HG03354 (cell line): ENCODE results near the gene DAAM1.
A peak's percentile ranks its signal among the peaks of the same experiment; 100 is the strongest.

Experiments used
- ATAC-seq: cut with Tn5 transposase; IDR thresholded peaks from one replicate; pipeline ENCODE4 v1.9.1; 2021; ENCODE audit warnings: mild to moderate bottlenecking; ENCODE audit not compliant: unreplicated experiment, poor library complexity, severe bottlenecking

The DAAM1 gene

DNA sequence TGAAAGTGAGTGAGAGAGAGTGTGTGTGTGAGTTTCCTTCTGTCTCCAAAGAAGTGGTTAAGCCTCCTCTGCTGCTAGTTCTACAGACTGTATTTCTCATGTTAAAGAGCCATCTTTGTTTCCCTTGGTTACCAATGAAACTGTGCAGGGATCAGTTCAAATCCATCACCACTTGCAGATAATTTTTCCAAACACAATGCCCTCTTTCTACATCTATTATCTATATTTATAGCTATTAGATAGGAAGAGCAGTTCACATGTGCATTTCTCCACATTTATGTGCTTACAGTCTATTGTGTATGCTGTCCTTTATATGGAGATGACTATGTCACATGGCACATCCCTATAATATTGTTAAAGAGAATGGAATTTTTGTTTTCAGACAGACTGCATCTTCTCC is 2.2 kb upstream of the DAAM1 start:
- no peak for ATAC-seq

DNA sequence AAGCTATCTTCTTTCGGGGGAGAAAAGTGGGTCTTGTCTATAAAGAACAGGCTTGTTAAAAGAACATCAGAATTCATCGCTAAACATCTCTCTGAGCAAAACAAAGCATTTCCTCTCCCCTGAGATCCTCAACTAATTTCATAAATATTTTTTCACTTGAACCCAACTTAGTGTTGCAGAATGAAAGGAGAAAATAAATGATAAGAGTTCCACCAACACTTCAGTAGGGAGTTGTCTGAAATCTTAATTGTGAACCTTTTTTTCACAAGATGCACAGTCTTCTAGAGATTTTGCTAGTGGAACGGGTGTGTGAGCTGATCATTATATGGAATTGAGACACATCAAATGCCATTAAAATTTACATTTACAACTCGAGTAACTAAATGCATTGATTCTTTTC is 1.3 kb upstream of the DAAM1 start:
- ATAC-seq = no peak

GRCh38 chr14:59187802-59188460 is 536 bp upstream of the DAAM1 start:
- peak; percentile 15 for ATAC-seq

DNA sequence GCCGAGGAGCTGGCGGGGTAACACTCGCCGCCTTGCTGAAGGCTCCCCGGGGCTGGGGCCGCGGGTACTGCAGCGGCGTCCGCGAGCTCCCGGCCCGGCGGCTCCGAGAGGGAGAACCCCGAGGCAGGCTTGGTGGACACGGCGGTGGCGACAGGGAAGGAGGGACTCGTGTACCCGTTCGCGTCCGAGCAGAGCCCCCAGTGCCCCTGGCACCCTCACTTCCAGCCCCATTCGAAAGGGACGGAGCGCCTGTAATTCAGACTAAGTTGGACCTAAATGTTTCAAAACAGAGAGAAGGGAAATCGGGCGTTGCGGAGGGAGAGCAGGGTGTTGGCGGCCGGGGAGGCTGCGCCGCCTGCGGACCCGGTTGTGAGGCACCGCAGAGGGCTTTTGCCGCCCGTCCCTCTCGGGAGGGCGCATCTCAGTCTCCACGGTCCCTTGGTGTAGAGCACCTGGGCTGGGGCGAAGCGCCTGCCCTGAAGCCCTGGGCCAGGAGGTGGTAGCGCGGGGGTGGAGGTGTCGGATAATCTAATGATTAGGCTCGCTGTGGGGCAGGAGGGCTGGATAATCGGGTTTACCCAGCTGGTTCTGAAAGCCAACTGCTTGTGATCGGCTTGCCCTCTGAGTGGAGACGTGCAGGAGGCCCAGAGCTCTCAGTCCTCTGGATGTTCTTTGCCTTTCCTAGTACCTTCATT is 771 bp downstream of the DAAM1 start:
- peak; percentile 24 for ATAC-seq

DNA sequence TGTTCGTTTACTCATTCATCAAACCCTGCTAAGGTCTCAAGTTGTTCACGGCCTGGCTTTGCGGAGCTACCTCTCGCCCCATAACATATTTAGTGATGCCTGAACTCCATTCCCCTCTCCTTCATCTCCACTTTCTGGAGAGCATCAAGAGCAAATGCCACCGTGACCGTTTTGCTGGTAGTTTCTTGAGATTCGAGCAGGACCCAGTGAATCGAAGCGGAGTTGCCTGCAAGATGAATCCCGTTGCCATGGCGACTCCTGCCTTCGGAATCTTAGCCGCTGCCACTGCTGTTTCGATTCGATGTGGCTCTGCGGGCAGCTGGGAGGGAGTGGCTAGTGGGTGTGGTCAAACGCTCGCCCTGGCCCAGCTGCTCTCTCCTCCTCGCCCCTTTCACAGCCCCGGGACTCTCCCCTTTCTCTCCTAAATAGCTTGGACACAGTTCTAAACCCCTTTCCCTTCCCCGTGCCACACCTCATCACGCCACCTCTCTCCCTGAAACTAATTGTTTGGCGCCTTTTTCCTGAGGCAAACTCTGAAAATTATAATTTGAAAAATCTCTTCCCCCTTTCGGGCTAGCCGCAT is 1.4 kb downstream of the DAAM1 start:
- peak; percentile 62 for ATAC-seq

DNA sequence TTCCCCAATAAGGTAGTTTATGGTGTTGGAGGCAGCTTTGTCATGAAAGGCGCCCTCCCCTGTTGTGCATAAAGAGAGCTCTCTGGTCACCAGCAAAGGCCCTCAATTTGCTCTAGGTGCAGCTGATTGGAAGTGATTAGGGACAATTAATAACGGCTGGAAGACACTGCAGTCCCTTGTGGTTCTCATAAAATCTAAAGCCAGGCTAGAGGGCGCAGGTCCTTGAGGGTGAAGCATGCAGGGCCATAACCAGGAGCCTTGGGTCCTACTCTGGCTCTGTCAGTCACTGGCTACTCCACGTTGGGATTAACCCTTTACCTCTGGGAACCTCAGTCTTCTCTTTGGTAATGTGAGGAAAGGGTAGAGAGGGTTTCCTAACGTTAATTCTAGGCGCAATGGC is 1.9 kb downstream of the DAAM1 start:
- peak; percentile 3 for ATAC-seq

DNA sequence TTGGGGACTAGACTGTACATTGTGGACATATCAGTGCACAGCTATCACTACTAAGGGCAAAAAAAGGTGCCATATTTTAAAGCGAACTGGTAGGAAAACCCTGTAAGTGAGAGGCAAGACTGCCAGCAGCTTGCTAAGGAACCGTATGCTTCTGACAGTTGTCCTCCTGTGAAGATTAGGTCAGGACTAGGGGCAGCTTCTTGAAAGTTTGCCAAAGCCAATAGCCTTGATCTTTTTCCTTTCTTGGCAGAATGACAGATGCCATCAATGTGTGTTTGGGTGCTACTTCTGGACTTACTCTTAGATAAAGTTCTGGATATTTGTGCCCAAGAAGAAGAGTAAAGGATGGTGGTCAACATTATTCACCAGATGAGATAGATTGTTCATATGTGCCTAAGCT is 7.4 kb downstream of the DAAM1 start:
- ATAC-seq = no peak

DNA sequence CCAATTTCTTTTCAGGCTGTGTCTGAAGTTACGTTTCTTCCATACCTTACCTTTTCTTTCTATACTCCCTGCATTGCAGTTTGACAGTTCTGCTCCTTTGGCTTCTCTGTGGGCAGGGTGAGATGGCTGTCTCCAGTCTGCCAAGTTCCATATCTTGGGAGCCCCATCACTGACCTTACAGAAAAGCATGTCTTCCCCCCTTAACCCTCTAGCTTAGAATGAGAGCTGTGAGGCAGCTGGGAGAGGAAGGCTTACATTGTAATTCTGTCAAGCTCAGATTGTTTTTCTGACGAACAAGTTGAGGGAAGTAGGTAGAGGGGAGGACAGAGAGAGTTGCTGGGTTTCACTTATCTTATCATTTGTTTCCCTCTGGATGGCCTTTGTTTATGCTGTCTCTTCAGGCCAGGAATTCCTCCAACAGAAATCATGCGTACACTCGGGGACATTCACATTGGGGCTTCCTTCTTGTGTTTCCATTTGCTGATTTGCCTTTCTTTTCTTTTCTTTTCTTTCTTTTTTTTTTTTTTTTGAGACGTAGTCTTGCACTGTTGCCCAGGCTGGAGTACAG is 9.3 kb downstream of the DAAM1 start:
- ATAC-seq = no peak

DNA sequence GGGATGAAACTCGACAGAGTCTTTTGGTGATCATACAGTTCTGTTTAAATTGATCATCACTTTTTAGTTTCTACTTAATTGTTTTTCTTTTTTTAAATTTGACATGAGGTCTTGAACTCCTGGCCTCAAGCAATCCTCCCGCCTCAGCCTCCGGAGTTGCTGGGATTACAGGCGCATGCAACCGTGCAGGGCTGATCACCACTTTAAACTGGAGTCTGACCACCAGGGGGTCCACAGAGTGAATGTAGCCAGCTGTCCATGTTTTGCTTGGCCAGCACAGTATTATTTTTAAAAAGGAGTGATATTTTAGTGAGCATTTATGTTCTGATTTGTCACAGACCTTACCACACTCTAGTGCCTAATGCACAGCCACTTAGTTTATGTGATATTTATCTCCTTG is 10.7 kb downstream of the DAAM1 start:
- no peak for ATAC-seq

GRCh38 chr14:59199614-59200013 is 11.1 kb downstream of the DAAM1 start:
- no peak for ATAC-seq

- ATAC-seq = no peak
Measured at GRCh38 chr14:59200195-59200594, 11.7 kb downstream of the DAAM1 start.

- no peak for ATAC-seq
Measured at GRCh38 chr14:59202031-59202430, 13.6 kb downstream of the DAAM1 start.

DNA sequence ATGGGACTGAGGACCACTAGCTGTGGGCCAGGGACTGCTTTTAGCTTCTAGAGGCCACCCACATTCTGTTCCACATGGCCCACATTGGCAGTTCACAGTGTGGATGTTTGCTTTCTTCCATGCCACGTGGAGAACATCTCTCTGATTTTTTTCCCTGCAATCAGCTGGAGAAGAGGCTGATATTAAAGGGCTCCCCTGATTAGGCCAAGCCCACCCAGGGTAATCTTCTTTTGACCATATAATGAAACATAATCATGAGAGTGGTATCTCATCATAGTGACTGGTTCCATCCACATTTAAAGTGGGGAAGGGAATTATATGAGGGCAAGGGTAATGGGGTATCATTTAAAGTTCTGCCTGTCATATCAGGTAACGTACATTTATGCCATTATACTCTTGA is 15.8 kb downstream of the DAAM1 start:
- ATAC-seq = no peak

DNA sequence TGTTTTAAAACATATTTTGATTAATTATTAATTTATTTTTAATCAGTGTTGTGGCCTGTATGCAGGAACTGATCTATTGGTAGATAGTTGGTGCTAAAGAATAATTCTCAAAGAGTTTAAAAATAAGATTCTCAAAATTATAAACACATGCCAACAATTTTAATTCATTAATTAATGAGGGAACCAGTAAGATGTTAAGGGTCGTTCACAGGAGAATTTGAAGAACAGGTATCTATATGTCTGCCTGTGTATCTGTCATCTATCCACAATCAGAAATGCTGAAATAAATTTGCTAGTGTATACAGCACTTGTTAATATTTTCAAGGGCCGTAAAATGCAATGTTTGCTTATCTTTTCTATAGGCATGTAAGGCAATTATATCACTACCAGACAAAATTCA is 18.4 kb downstream of the DAAM1 start:
- ATAC-seq = no peak

- ATAC-seq = no peak
Measured at GRCh38 chr14:59207506-59207933, 19.1 kb downstream of the DAAM1 start.

DNA sequence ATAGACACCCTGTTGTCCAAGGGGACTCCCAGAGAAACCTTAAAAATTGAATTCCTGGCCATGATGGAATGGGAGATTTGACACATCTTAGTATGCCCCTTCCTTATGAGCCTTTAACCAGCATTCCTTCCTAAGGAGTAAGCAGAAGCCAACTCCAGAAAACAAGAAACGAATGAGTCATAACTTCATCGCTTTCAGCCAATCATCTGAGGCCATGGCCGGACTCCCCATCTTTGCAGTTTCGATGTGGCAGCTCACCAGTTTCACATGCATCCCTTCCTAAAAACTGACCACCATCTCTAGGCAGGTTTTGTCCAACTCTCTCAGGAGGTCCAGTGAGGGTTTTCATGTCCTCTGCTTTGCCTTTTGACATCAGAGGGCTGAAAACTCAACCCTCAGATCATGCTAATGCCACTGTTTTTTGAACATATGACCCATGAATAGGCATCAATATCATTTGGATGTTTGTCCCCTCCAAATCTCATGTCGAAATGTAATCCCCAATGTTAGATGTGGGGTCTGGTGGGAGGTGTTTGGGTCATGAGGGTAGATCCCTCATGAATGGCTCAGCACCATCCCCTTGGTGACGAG is 19.9 kb downstream of the DAAM1 start:
- ATAC-seq = no peak

- no peak for ATAC-seq
Measured at GRCh38 chr14:59208954-59209353, 20.5 kb downstream of the DAAM1 start.

GRCh38 chr14:59210621-59211020 is 22.2 kb downstream of the DAAM1 start:
- ATAC-seq = no peak

GRCh38 chr14:59213368-59214315 is 25.2 kb downstream of the DAAM1 start:
- no peak for ATAC-seq
